ENCODE results near the gene HCAR3.

The HCAR3 gene

DNA sequence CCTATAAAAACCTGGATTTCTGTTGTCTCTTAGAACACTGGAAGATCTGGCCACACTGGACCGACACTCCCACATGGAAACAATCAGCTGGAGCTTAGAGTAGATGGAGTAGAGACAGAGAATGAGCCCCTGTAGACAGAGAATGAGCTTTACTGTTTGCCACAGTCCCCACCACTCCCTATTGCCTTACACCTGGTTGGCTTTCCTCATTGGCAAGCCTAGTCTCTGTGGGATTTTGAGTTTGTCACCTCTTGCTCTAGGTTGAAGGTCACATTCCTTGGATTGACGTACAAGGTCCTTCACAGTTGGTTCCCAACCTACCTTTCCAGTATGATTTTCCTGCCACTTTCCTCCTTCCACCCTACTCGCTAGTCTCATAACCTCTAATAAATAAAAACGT lies 16.0 kb upstream of the HCAR3 start:
- TF ChIP-seq CTCF (IDR thresholded peaks at IDR 0.05; ENCODE audit: low read depth, low read length), result no peak
- Histone ChIP-seq H3K4me3 (ENCODE audit: low read depth, low read length) (no peak overlapping the region), H3K27ac (no peak overlapping the region), H3K27me3 (ENCODE audit: insufficient read depth, low read depth, severe bottlenecking) (no peaks in the 10 kb centered on the region), H3K36me3 (no peaks in the 10 kb centered on the region), H3K9me3 (ENCODE audit: severe bottlenecking) (no peaks in the 10 kb centered on the region)
- DNase-seq, result no peak

GRCh38 chr12:122732170-122732569 lies 15.6 kb upstream of the HCAR3 start:
- no peak for DNase-seq
- no peaks in the 10 kb centered on the region for H3K36me3 ChIP-seq
- H3K9me3 ChIP-seq (ENCODE audit: severe bottlenecking), result no peaks in the 10 kb centered on the region
- no peak for TF ChIP-seq CTCF (IDR thresholded peaks at IDR 0.05; ENCODE audit: low read depth, low read length)
- no peak overlapping the region for H3K4me3 ChIP-seq (ENCODE audit: low read depth, low read length)
- H3K27ac ChIP-seq, result no peak overlapping the region
- no peaks in the 10 kb centered on the region for H3K27me3 ChIP-seq (ENCODE audit: insufficient read depth, low read depth, severe bottlenecking)

DNA sequence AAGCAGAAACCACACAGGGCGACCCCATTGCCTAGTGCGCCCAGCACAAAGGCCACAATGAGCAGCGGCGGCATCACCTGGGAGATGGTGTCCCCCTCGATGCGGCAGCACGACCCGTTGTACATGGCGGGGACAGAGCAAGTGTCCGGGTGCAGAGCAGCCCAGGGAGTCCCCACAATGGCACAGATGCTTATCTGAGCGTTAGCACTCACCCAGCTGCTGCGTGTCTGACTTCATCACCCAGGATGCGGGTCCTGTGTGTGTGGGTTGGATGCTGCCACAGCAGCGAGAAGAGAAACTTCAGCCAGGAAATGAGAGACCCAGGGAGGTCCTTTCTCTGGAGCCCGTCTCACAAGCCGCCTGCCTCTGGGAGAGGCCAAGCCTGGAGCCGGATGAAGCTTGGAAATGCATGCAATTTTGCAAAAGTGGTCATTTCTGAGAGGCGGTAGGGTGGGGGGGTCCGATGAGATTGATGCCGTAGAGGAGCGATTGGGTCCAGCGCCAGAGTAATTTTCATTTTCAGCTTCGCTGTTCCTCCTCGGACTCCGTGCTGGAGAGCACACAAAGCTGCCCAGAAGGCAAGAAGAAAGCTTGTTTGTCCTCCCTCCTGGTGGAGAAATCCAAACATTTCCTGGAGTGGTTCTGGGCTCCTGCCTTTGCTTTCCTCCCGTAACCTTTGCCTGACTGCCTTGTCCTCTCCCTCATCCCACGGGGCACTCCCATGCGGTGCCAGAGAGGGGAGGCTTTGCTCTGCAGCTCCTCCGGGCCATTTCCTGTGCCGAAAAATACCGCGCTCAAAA lies 13.8 kb upstream of the HCAR3 start, which contains the start of gene HCAR1:
TSS of gene HCAR1 (minus strand) at position 630 of the 800 bp plus-strand sequence. CDS start at position 125, 505 bp downstream.
- Histone ChIP-seq H3K27me3 (ENCODE audit: insufficient read depth, low read depth, severe bottlenecking) (no peaks in the 10 kb centered on the region), H3K27ac (no peak within 1 kb of the TSS), H3K9me3 (ENCODE audit: severe bottlenecking) (no peaks in the 10 kb centered on the region), H3K4me3 (ENCODE audit: low read depth, low read length) (no peak within 1 kb of the TSS), H3K36me3 (no peaks in the 10 kb centered on the region)
- TF ChIP-seq CTCF (IDR thresholded peaks at IDR 0.05; ENCODE audit: low read depth, low read length), result no peak
- DNase-seq, result no peak

DNA sequence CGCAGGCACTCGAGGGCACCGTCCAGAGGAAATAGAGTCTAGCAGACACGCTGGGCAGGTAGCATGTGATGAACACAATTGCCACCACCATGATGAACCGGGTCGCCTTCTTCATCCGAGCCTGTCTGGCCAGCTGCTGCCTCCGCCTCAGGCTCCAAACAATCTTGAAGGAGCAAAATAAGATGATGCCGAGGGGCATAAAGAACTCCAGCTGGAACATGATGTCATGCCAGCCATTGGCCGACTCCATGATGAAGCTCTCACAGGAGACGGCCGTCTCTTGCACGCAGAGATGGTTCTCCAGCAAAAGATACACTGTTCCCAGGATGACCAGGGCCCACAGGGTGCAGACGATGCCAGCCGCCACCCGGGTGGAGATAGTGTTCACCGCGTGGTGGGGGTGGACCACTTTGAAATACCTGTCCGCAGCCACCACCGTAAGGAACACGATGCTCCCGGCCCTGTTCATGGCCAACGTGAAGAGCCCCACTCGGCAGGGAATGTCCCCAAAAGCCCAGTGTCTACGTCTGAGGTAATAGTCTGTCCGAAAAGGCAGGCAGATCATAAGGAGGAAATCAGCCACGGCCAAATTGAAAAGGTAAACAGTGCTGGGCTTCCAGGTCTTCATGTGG lies 13.1 kb upstream of the HCAR3 start:
- Histone ChIP-seq H3K27me3 (ENCODE audit: insufficient read depth, low read depth, severe bottlenecking) (no peaks in the 10 kb centered on the region), H3K4me3 (ENCODE audit: low read depth, low read length) (no peak overlapping the region), H3K27ac (no peak overlapping the region), H3K36me3 (no peaks in the 10 kb centered on the region), H3K9me3 (ENCODE audit: severe bottlenecking) (no peaks in the 10 kb centered on the region)
- no peak for DNase-seq
- TF ChIP-seq CTCF (IDR thresholded peaks at IDR 0.05; ENCODE audit: low read depth, low read length), result no peak

- DNase-seq, result no peak
- no peak for TF ChIP-seq CTCF (IDR thresholded peaks at IDR 0.05; ENCODE audit: low read depth, low read length)
- Histone ChIP-seq H3K4me3 (ENCODE audit: low read depth, low read length) (no peak overlapping the region), H3K36me3 (no peaks in the 10 kb centered on the region), H3K9me3 (ENCODE audit: severe bottlenecking) (no peaks in the 10 kb centered on the region), H3K27me3 (ENCODE audit: insufficient read depth, low read depth, severe bottlenecking) (no peaks in the 10 kb centered on the region), H3K27ac (no peak overlapping the region)
Measured at GRCh38 chr12:122726080-122726558, 9.5 kb upstream of the HCAR3 start.

Data from WERI-Rb-1 (cell line).